Fibroblast of skin of right quadriceps (primary cell): Measurements from ENCODE around the gene DKK3.
A peak's percentile ranks its signal among the peaks of the same experiment; 100 is the strongest.

Source experiments
- DNase-seq: peaks from one replicate; pipeline ENCODE4 v3.0.0-alpha.2; 2013

Gene DKK3

DNA sequence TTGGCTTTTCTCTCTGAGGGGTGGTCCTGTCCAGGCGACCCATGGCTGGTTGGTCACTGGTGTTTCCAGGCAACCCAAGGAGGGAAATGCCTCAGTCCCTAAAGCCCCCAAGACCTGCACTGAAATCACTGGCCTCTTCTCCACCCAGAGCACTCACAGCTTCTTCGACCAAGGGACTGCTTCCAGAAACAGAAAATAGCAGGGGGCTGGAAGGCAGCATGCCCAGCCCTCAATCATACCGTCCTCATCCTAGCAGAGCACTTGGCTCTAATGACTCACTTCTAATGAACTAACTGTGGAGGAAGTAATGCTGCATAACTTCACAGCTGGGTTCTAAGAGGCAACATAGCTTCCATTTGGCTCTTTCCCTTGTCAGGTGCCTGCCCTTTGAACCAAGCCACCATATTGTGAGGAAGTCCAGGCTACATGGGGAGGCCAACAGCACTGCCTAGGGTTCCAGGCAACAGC is 27.6 kb downstream of the DKK3 start:
- DNase-seq, result peak; percentile 56

DNA sequence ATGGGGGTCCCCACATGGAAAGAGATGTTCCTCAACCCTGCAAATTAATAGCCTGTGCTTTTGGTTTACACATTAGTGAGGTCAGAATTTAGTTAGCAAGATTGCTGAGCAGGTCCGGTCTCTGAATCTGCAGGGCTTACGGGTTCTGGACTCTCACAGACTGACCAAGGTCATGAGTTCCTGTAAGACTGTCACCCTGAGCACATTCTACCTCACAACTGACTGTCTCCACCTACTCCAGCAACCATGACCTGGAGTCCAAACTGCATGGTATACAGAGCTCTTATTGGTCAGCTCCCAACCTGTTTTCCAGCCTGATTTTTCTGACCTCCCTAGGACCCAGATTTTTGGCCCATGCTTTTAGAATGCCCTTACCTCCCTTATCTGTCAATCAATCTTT is 28.2 kb downstream of the DKK3 start:
- no peak for DNase-seq

DNA sequence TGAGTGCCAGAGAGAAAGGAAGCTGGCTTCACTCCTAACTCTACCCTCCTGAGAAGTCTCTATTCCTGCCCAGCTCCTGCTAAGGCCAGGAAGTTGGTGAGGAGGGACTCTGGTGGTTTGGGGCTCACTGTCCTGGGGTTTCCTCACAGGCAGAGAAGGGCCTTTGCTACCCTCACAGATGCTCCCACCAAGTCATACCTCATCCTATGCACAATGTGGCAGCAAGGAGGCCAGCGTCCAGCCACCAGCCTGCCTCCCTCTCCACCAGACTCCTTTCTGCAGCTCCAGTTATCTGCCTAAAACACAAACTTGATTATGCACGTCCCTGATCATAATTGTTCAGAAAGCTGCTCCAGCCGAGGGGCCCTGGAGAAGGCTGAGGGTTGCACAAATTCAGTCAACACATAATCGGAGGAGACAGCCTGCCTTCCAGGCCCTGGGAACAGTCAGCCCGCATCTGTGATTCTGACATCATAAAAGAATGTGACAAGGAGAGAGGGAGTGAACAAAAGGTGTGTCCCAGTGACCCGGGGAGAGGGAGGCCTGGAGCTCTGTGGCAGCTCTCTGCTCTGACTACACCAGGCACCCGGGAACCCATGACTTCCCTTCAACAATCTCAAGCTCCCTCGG is 28.8 kb downstream of the DKK3 start:
- peak; percentile 70 for DNase-seq

DNA sequence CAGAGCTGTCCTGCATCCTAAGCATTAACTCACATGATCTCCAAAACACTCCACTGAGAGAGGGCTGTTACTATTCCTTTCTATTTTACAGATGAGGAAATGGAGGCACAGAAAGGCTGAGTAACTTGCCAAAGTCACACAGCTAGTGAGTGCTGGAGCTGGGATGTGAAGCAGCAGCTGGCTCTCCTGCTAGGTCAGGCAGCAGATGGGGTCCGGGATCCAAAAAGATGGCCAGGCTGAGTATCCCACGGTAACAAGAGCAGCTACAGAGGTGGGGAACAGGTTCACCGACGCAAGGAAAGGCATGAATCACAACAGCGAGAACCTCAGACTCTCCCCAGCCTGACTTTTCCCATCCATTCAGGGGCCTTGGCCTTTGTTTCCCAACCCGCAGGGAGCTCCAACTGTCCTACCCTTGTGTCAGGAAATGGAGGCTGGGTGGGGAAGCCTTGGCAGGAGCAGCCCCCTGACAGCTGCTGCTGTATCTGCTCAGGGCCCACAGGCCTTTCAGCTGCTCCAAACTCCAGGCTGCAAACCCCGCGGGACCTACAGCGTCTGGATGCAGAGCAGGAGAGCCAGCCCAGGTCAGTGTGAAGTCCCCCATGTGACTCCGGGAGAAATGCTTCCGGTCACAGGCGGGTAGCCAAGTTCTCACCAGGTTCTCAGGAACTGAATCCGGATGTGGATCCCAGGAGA is 29.5 kb downstream of the DKK3 start:
- DNase-seq, result peak; percentile 67

DNA sequence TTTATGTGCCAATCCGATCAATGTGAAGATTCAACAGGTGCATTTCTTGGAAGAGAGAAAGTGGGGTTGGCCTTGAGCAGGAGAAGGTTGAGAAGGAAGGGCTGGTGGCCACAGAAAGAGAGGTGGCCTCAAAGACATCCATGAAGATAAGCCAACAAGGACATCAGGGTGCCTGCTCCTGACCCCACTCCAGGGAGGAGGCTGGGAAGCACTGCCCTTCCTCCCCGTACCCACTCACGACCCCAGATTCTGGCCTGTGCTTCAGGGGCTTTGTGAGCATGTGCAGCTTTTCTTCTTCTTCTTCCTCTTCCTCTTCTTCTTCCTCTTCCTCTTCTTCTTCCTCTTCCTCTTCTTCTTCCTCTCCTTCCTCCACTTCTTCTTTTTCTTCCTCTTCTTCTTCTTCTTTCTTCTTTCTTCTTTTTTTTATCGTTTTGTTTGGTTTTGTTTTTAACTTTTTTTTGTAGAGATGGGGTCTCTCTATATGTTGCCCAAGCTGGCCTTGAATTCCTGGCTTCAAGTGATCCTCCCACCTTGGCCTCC is 30.3 kb downstream of the DKK3 start:
- no peak for DNase-seq

DNA sequence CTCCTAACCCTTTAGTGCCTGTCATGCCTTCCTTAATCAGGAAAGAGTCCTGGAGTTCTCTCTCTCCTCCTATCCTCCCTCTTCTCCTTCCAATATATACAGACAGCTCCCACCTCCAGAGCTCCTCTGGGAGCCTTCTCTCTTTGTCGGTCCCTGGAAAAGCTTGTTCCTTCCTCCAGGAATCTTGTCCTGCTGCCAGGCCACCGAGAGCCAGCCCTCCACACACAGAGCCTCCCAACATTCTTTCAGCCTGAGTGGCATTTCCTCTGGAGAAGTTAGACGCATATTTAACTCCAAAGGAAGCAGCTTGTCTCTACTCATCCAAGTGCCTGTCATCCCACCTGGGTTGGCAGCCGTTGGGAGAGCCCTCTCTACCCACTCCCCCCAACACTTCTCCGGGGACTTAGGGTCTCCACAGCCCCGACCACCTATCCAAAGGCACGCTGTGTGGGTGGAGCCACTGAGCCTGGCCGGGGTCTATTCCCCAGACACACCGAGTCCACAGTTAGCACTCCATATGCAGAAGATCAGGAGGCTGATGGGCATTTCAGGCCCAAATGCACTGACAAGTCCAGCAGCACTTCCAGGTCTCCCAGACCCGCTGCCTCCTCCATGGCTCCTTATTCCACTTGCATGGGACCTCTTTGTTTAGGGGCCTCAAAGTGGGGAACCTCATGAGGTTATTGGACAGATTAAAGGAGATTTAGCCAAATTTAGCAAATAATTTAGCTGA is 31.1 kb downstream of the DKK3 start:
- peak; percentile 97 for DNase-seq

DNA sequence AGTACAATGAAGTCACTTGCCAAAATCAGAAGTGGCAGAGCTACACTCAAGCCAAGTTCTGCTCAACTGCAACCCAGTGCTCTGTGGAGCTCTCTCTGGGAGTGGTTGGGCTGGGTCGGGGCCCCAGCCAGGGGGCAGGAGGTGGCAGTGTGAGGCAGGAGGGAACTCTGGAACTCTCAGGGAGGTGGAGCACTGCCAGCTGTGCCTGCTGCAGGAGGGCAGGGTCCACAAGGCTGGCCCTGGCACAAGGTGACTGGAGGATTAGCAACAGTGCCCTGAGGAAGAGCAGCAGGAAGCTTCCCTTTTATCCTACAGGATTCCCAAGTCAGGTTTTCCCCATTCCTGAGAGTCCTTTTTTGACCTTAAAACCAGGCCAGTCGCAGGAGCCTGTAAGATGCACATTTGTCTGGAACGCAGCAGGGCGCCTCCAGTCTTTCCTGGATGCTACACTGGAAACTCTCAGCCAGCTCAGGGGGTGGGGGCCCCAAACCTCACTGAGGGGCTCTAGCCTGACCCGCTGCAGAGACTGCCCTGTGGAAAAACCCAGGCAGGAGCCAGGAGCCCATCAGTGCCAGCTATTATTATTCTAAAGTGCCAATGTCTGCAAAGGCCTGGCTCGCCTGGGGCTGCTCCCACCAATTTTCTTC is 31.8 kb downstream of the DKK3 start:
- no peak for DNase-seq

DNA sequence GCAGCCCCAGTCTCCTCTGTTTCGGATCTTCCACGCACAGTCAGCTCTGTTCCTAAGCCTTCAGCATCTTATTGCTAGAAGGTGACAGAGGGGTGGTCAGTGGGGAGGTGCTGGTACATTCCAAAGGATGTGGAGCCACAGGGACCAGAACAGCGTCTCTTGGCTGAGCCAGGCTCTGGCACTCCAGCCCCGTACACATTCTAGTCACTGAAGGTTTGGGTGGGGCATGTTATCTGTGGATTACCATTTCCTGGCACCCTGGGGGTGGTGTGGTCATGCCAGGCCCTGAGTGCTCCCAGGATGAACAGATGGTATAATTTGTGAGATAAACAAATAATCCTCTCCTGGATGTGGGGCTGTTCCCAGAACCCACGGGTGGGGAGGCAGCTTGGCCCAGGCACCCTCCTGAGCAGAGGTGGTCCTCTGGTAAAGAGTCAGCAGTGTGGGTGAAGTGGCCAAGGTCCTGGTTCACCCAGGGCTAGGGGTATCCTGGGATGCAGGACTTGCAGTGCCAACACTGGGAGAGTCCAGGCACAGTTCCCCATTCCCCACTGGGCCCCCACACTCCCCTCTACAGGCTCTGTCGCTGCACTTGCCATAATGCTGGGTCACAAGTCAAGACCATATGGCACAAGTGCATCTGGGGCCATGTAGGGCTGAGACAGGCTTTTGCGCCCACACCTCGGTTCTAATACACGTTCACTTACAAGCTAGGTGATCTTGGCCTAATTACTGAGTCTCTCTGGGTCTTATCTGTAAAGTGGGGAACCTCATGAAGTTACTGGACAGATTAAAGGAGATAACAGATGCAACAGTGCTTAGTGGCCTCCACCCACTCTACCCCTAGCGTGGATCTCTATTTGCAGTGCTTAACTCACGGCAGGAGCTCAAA is 33.0 kb downstream of the DKK3 start:
- no peak for DNase-seq

DNA sequence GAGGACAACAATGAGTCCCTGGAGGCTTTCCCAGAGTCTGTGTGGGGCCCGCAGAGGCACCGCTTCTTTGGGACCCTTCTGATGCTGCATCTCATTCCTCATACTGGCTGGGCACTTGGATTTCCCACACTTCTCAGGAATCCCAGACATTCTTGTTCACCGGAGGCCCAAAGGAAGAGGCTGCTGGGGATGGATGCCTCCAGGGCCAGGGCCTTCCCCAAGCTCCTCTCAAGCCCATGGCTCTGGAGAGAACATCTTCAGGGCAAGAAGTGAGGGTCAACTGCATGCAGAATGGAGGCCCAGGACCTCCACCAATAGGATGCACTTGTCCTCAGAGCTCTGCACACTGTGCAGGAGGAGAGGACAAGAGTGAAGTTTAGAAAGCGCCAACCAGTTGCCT is 34.6 kb downstream of the DKK3 start:
- DNase-seq, result peak; percentile 47

DNA sequence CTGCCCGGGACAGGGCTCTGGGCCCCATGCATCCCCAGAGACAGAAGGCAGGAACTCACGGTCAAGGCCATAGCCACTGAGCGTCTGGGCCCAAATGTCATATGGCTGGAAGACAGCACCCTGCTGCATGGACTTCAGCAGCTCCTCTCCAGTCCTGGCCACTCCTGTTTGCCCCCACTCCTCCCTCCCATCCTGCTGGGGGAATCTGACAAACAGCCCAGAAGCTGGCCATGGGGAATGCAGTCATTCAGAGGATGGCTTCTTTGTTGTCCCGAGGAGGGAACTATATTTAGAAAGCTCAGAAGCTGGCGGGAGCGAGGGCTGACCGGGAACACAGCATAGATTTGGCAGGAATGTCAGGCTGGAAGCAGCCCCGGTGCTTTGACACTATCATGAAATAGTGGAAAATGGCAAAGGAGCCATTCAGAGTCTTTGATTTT is 35.0 kb downstream of the DKK3 start:
- DNase-seq, result peak; percentile 81

DNA sequence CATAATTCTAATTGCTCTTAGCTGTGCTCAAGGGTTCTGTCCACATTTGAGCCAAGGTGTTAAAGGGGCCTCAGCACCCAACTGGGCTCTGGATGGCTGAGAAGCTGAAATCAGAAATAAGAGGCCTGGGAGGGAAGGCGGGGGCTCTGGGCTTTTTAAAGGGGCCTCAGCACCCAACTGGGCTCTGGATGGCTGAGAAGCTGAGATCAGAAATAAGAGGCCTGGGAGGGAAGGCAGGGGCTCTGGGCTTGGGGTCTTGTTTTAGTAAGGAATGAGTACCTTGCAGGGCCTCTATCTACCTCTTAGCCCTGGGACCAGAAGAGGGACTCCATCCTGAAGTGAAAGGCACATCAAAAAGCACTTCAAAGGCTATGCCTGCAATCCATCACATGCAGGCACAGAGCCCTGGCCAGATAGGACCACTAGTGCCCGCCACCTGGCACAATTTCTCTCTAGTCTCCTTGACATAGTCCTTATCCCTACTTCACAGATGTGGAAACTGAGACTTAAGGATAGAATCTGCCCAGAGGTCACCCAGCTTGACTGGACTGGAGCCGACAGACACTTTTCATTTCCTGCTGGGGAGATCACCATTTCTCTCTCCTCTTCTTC is 35.6 kb downstream of the DKK3 start:
- DNase-seq, result no peak

DNA sequence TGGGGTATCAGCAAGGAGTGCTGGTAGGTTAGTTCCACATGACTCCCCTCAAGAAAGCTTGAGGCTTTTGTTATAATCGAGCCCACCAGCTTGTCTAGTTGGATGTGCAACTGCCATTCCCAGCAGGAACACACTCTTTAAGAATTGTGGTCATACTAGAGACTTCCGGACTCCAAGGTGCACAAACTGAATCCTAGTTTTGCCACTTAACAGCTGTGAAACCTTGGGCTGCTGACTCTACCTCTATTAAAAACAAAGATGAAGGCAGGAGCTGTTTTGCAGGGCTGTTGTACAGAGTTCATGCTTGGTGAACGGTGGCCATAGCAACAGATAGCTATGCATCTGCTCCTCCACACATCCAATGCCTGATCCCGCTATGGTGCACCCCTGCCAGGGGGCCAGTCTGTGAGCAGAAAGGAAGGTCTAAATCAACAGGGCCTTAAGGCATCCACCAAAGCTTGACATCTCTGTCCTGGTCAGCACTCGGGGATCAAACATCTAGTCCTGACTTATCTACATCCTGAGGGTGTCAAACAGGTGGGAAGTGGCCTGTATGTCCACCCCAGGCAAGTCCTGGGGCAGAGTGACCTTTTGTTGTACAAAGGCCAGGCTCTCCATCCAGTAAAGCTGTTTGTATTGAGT is 36.4 kb downstream of the DKK3 start:
- DNase-seq, result no peak

DNA sequence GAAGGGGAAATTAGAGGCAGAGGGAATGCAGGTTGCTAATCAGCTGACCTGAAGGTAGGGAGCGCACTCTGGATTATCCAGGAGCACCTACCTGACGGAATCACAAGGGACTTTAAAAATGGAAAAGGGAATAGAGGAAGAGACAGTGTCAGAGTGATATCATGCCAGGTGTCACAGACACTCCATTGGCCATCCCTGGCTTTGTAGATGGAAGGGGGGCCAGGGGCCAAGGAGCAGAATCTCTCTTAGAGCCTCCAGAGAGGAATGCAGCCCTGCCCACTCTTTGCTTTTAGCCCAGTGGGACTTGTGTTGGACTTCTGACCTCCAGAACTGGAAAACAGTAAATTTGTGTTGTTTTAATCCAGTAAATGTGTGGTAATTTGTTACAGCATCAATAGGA is 37.9 kb downstream of the DKK3 start:
- DNase-seq, result no peak

DNA sequence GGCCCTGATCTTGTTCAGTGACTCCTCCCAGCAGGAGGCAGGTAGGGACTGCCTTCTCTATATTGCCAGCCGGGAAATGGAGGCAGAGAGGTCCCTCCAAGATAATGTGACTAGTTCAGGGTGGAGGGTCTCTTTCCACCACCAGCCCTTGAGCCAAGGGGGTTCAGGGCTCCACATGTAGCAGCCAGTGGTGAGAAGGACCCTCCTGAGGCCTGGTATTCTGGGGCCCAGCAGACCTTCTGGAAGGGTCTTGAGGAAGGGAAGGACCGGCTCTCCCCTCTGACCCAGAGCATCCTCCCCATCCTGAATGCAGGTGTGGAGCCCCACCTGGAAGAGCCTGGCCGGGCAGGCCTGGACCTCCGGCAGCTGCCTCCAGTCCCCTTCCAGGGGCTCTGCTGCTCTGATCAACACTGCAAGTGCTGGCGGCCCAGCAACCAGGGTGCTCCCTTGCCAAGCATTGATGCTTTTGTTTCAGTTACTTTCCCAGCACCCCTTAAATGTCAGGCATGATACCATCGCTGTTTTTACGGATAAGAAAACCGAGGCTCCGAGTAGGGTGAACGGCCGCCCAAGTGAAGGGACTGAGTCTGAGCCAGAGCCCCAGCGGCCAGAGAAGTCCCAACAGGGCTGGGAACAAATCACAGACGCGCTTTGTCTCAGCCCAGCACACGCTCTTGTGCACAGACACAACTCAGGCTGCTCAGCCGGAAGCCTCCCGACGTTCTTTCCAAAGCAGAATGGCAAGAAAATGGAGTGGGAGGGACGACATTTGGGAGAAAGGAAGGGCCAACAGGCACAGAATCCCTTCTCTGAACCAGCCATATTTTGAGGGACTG is 38.8 kb downstream of the DKK3 start:
- DNase-seq, result no peak

DNA sequence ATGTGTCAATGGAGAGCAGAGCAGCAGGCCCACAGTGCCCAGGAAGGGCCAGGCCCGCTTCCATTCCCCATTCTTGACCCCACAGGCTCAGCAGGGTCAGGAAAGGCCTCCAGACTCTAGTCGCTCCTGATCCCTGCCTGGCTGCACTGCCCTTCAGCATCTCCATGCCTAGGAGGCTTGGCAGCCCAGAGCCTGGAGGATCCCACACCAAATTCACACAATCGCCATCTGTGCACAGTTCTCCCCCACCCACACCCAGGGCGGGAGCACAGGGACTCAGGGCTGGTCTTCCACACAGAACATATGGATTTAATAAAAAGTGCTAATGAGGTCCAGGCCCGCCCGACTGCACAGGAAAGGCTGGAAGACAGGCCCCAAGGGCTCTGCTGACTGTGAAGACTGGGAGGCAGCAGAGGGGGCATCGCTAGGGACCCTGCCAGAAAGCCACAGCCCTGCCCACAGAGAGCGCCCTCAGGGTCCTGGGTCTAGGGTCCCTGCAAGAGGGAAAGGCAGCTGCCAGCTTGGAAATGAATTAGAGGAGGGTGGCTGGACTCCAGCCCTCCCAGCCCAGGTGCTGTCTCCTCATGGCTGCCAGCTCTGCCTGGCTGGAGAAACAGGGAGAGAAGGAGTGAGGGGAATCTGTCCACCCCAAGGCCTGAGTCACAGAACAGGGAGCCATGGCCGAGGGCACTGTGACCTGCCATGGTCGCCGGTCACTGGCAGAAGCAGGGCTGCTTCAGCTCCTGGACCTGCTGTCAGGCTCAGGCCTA is 39.7 kb downstream of the DKK3 start:
- DNase-seq, result peak; percentile 92

DNA sequence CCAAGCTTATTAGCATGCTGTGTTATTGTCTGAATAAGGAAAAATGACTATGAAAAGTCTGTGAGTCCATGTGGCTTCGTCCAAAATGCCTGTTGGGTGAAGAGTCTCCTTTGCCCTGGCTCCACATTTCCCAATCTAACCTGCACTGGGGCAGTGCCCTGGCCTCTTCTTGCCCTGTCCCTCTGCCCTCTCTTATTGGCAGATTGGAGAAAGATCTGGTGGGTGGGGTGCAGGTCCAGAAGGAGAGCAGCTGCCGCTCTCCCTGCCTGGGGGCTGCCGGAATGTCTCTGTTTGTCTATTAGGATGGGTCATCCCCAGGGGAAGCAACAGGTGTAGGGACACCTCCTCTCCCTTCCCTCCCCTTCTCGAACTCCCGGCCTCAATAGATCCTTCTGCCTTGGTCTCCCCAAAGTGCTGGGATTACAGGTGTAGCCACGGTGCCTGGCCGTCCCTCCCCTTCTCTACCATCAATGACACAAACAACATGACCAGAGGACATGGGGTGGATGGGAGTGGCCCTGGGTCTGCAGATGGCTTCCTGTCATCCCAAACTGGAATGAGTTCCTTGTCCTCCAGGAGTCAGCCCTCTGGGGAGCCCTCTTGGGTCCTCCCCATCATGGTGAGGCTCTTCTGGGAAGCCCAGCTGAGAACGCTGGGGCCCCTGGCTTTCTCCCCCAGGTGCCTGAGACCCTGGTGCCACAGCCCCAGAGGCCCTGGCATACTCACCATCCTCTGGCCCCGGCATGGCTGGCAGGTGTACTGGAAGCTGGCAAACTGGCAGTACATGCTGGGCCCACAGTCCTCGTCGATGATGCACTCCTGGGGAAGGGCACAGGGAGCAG is 40.5 kb downstream of the DKK3 start:
- DNase-seq, result no peak

DNA sequence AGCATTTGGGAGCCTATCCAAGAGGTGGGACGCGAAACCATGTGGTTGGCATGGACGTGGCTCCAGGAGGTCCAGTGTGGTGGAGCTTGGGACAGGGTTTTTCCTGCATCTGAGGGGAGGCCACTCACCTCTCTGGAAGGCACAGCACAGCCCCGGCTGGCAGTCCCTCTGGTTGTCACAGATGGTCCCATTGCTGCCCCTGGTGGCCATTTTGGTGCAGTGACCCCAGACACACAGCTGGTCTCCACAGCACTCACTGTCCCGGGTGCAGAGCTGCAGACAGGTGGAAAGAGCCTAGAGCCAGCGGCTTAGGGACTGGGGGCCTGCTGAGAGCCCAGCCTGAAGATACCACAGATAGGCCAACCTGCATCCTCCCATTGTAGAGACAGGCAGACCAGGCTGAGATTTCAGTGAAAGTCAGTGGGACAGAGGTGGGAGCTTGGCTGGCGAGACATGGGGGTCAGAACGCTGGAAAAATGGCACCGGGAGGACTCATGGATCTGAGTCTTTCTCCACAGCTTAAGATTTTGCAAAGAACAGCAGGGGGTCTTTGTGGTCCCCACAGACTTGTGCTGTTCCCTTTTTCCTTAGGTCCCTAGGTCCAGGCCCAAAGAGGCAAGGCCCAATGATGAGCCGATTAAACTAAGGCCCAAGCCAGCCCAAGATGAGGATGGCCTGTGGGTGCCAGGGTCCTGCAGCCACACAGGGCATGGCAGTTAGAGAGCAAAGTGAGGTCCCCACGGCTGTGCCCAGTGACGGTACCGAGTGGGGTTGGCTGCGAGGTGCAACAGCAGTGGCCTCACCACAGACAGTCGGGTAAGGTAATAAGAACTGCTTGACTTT is 41.4 kb downstream of the DKK3 start:
- DNase-seq, result no peak

DNA sequence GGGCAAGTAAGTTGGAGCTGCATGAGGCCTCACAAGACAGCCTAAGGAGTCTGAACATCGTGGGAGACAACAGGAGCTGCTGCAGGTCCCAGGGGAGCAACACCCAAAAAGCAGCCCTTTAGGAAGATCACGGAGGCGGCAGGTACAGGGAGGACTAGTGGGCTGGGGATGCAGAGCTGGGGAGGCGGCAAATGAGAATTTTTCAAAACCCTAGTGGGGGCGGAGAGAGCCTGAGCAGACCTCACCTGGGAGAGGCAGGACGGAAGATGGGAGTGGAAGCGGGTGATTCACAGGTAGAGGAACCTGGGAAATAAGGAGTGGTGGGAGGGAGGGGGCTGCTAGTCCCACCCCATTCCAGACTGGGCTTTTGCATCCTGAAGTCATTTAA is 42.1 kb downstream of the DKK3 start:
- DNase-seq, result no peak
